Pons (tissue), 1 donor: ENCODE data around the gene KCND3.

ENCODE experiments used
- DNase-seq: peaks from one replicate; pipeline ENCODE4 v3.0.0-alpha.2; 2016; ENCODE audit warnings: low spot score

The KCND3 gene

GRCh38 chr1:111989531-111990025 lies at the start of gene KCND3:
Gene KCND3, minus strand, starts transcription at chr1:111989668.
- no peak for DNase-seq

GRCh38 chr1:112034277-112034676 lies 44.8 kb upstream of the KCND3 start:
- no peak for DNase-seq

GRCh38 chr1:112033439-112034120 lies 44.1 kb upstream of the KCND3 start:
- no peak for DNase-seq

- DNase-seq, result no peak
These were observed 40.7 kb upstream of the KCND3 start for GRCh38 chr1:112030157-112030556.

GRCh38 chr1:112027696-112028095 lies 38.2 kb upstream of the KCND3 start:
- DNase-seq, result no peak

- no peak for DNase-seq
These were observed 37.0 kb upstream of the KCND3 start for GRCh38 chr1:112026501-112026900.

- DNase-seq, result no peak
These were observed 36.5 kb upstream of the KCND3 start for GRCh38 chr1:112026016-112026415.

- no peak for DNase-seq
These were observed 31.8 kb upstream of the KCND3 start for GRCh38 chr1:112021263-112021662.

- DNase-seq, result no peak
These were observed 27.7 kb upstream of the KCND3 start for GRCh38 chr1:112017183-112017582.

GRCh38 chr1:112012823-112013222 lies 23.4 kb upstream of the KCND3 start:
- no peak for DNase-seq

- DNase-seq, result no peak
These were observed 21.7 kb upstream of the KCND3 start for GRCh38 chr1:112011202-112011601.

- no peak for DNase-seq
These were observed 17.7 kb upstream of the KCND3 start for GRCh38 chr1:112007169-112007568.

- DNase-seq, result no peak
These were observed 17.1 kb upstream of the KCND3 start for GRCh38 chr1:112006416-112007025.

GRCh38 chr1:112004076-112004475 lies 14.6 kb upstream of the KCND3 start:
- no peak for DNase-seq

- no peak for DNase-seq
These were observed 13.0 kb upstream of the KCND3 start for GRCh38 chr1:112002514-112002913.

- no peak for DNase-seq
These were observed 12.0 kb upstream of the KCND3 start for GRCh38 chr1:112001436-112001835.

GRCh38 chr1:112000048-112000447 lies 10.6 kb upstream of the KCND3 start:
- DNase-seq, result no peak

- DNase-seq, result no peak
These were observed 8.9 kb upstream of the KCND3 start for GRCh38 chr1:111998332-111998731.

GRCh38 chr1:111992476-111992875 lies 3.0 kb upstream of the KCND3 start:
- DNase-seq, result no peak

- DNase-seq, result peak; percentile 73
These were observed 1.6 kb upstream of the KCND3 start for GRCh38 chr1:111990878-111991718.

GRCh38 chr1:111990026-111990877 lies 784 bp upstream of the KCND3 start:
- DNase-seq, result no peak
